Left ventricle myocardium inferior (tissue), 1 donor: ENCODE measurements around the gene GLIPR1. TPM values are rescaled to one million over a fixed set of nuclear protein-coding genes. Genes with fewer than 3 reads are reported as not detected.
"Not testable (repeated sequence)": the region's sequence is repeated elsewhere in the genome, so short reads cannot be mapped to it uniquely, and the experiment has no call there.

Source experiments
- DNase-seq: peaks from one replicate; pipeline ENCODE4 v3.0.0-alpha.2; 2020
- H3K27ac ChIP-seq: fragments of 200-600 bp; replicated peaks from 2 replicates; pipeline ENCODE4 v1.8.0; 2021
- H3K27me3 ChIP-seq: fragments of 200-600 bp; 2 replicates; pipeline ENCODE4 v1.8.0; 2021; ENCODE audit warnings: low read depth
- H3K36me3 ChIP-seq: fragments of 200-600 bp; 2 replicates; pipeline ENCODE4 v1.8.0; 2021
- H3K4me1 ChIP-seq: fragments of 200-600 bp; 2 replicates; pipeline ENCODE4 v1.8.0; 2021
- H3K4me3 ChIP-seq: fragments of 200-600 bp; 2 replicates; pipeline ENCODE4 v1.8.0; 2021; ENCODE audit warnings: mild to moderate bottlenecking, moderate library complexity
- H3K9me3 ChIP-seq: fragments of 200-600 bp; replicated peaks from 2 replicates; pipeline ENCODE4 v1.8.0; 2021
- CTCF ChIP-seq: fragments of 200-600 bp; IDR thresholded peaks from 2 replicates; pipeline ENCODE4 v1.8.0; 2021; ENCODE audit warnings: antibody characterized with exemption, mild to moderate bottlenecking, borderline replicate concordance
- intact Hi-C: fragments of 100-400 bp; cut with micrococcal nuclease; formaldehyde crosslinking; loops from one replicate; pipeline ENCODE4 v1.11.0; 2022
- total RNA-seq: library from RNA; stranded (reverse); fragmentation: NEBNext Ultra II Directional; extraction: Animal tissue kit (Norgen Biotek cat#: 25700); gene quantifications from one replicate; pipeline ENCODE4 v1.2.1, GENCODE V29; 2021
- donor health status: DM: no; HTN: yes; CAD: no; lungs with severe emphysema.

Gene GLIPR1
- total RNA-seq, 1 donor from 2014 or later, result 7.0 TPM

- H3K4me1 ChIP-seq, result no peaks in the 10 kb centered on the region
- no peaks in the 10 kb centered on the region for H3K9me3 ChIP-seq
- no peak for DNase-seq
- H3K4me3 ChIP-seq, result no peak overlapping the region
- no peak overlapping the region for H3K27ac ChIP-seq
- TF ChIP-seq CTCF, result no peak
- no peaks in the 10 kb centered on the region for H3K36me3 ChIP-seq
- intact Hi-C loops, result no loop called here
- H3K27me3 ChIP-seq, result no peaks in the 10 kb centered on the region
Measured at GRCh38 chr12:75447691-75448393, 32.7 kb upstream of the GLIPR1 start.

- no peak overlapping the region for H3K27ac ChIP-seq
- no peak for TF ChIP-seq CTCF
Measured at GRCh38 chr12:75452675-75453330, 27.8 kb upstream of the GLIPR1 start.

GRCh38 chr12:75455839-75456238 is 24.7 kb upstream of the GLIPR1 start:
- H3K4me1 ChIP-seq, result no peaks in the 10 kb centered on the region
- H3K9me3 ChIP-seq, result peaks cover 28% of the 10 kb centered on the region
- no peak for TF ChIP-seq CTCF
- no peak overlapping the region for H3K27ac ChIP-seq
- no peaks in the 10 kb centered on the region for H3K36me3 ChIP-seq
- H3K4me3 ChIP-seq, result no peak overlapping the region
- DNase-seq, result no peak
- intact Hi-C loops, result no loop called here
- no peaks in the 10 kb centered on the region for H3K27me3 ChIP-seq

More at GRCh38 chr12:75452675-75453330, 27.8 kb upstream of the GLIPR1 start:
- intact Hi-C loops, result no loop called here
- H3K4me3 ChIP-seq, result no peak overlapping the region
- H3K9me3 ChIP-seq, result peaks cover 12% of the 10 kb centered on the region
- DNase-seq, result no peak
- no peaks in the 10 kb centered on the region for H3K36me3 ChIP-seq
- no peaks in the 10 kb centered on the region for H3K4me1 ChIP-seq
- no peaks in the 10 kb centered on the region for H3K27me3 ChIP-seq

DNA sequence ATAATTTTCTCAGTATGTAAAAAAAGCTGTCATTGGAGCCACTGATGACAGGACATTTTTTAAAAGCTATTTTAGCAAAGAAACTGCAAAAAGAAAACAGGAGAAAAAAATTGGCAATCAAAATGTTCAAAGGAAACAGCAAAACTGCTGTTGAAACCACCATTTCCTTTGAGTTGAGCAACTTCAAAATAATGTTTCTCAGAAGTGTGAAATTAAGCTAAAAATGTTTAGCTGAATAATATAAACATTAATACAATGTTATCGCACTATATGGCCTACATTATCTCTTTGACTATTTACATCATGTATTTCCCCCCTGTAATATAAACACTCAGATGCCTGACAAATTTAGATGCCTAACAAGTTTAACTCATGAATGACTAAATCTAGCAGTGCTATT is 23.4 kb upstream of the GLIPR1 start:
- H3K4me3 ChIP-seq, result no peak overlapping the region
- H3K27ac ChIP-seq, result no peak overlapping the region
- intact Hi-C loops, result no loop called here
- peaks cover 28% of the 10 kb centered on the region for H3K9me3 ChIP-seq
- H3K4me1 ChIP-seq, result no peaks in the 10 kb centered on the region
- H3K27me3 ChIP-seq, result no peaks in the 10 kb centered on the region
- H3K36me3 ChIP-seq, result no peaks in the 10 kb centered on the region
- no peak for DNase-seq
- TF ChIP-seq CTCF, result no peak

DNA sequence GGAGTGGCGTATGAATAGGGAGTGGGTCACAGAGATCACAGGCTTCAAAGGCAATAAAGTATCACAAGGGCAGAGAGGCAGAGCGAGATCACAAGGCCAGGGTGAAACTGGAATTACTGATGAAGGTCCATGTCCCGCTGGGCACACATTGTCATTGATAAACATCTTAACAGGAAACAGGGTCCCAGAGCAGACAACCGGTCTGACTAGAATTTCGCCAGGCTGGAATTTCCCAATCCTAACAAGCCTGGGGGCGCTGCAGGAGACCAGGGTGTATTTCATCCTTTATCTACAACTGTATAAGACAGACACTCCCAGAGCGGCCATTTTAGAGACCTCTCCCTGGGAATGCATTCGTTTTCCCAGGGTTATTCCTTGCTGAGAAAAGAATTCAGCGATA is 22.7 kb upstream of the GLIPR1 start:
- H3K9me3 ChIP-seq, result peaks cover 28% of the 10 kb centered on the region
- H3K27ac ChIP-seq, H3K4me3 ChIP-seq, H3K36me3 ChIP-seq, H3K27me3 ChIP-seq, intact Hi-C loops, DNase-seq, H3K4me1 ChIP-seq: not testable (repeated sequence)

DNA sequence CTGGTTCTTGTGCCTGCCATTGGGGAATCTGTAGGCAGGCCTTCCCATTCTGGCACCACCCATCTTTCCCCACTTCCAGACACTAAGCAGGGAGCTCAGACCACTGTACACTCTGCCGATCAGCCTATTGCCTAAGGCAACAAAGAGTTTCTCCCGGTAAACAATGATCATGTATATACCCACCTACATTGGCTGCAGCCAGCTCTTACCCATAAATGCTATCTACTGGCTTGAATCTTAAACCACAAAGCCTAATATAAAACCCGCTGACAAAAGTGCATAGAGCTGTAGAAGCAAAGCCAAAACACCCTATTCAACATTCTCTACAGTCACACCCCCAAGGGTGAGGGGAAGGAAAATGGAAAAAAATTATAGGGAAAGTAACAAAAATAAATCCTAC is 20.8 kb upstream of the GLIPR1 start:
- intact Hi-C loops, result no loop called here
- Histone ChIP-seq H3K4me1 (no peaks in the 10 kb centered on the region), H3K4me3 (no peak overlapping the region), H3K27ac (no peak overlapping the region), H3K9me3 (peaks cover 43% of the 10 kb centered on the region), H3K27me3 (no peaks in the 10 kb centered on the region), H3K36me3 (no peaks in the 10 kb centered on the region)
- no peak for TF ChIP-seq CTCF
- no peak for DNase-seq
